Heart right ventricle (tissue), 16 donors: Measurements from ENCODE around the gene CHMP5. TPM values are rescaled to one million over a fixed set of nuclear protein-coding genes. Genes with fewer than 3 reads are reported as not detected.
A peak's percentile ranks its signal among the peaks of the same experiment; 100 is the strongest.

ENCODE experiments used
- ATAC-seq, 8 donors: fragments of 200-7000 bp; cut with Tn5 transposase; one replicate each; pipeline ENCODE4 v1.9.1; 2020; ENCODE audit warnings: mild to moderate bottlenecking in 8 of 8, moderate library complexity in 8 of 8, moderate number of reproducible peaks in 1 of 8
- DNase-seq, 2 donors: peaks; one replicate each; pipeline ENCODE4 v3.0.0-alpha.2; 2020
- H3K27ac ChIP-seq, 10 donors: fragments of 200-600 bp; sonication (generic) in 2 of 10; one replicate each; pipeline versions ENCODE4 v1.5.0 to v1.8.0; 2020 to 2022; ENCODE audit warnings: mild to moderate bottlenecking in 3 of 10
- H3K27me3 ChIP-seq, 7 donors: fragments of 200-600 bp; one replicate each; pipeline ENCODE4 v1.8.0; 2021 to 2022; ENCODE audit warnings: mild to moderate bottlenecking in 2 of 7
- H3K36me3 ChIP-seq, 9 donors: fragments of 200-600 bp; sonication (generic) in 1 of 9; one replicate each; pipeline versions ENCODE4 v1.5.0 to v1.8.0; 2020 to 2022; ENCODE audit warnings: mild to moderate bottlenecking in 2 of 9
- H3K4me1 ChIP-seq, 9 donors: fragments of 200-600 bp; sonication (generic) in 1 of 9; one replicate each; pipeline versions ENCODE4 v1.5.0 to v1.8.0; 2020 to 2022; ENCODE audit warnings: mild to moderate bottlenecking in 4 of 9
- H3K4me3 ChIP-seq, 10 donors: fragments of 200-600 bp; sonication (generic) in 2 of 10; one replicate each; pipeline versions ENCODE4 v1.5.0 to v1.8.0; 2020 to 2022; ENCODE audit warnings: mild to moderate bottlenecking in 7 of 10, moderate library complexity in 2 of 10
- H3K9me3 ChIP-seq, 11 donors: fragments of 200-600 bp in 10 of 11; sonication (generic) in 2 of 11; one replicate each; pipeline versions ENCODE4 v1.5.0 to v1.8.0; 2013 to 2022; ENCODE audit warnings: mild to moderate bottlenecking in 2 of 11, control low read depth in 1 of 11, moderate library complexity in 1 of 11
- CTCF ChIP-seq, 9 donors: fragments of 200-600 bp; sonication (generic) in 2 of 9; IDR thresholded peaks; one replicate each; pipeline versions ENCODE4 v1.5.0 to v1.8.0; 2021 to 2022; ENCODE audit warnings: antibody characterized with exemption in 9 of 9, mild to moderate bottlenecking in 5 of 9, moderate library complexity in 1 of 9
- WGBS, 2 donors: extraction: QIAGEN DNeasy Blood & Tissue Kit; methylation state at CpG; one replicate each; pipeline ENCODE4 v1.1.7; 2013; ENCODE audit warnings: inconsistent platforms in 1 of 2; 5-methylcytosine and 5-hydroxymethylcytosine counted together
- intact Hi-C, 10 donors: fragments of 100-400 bp; cut with DNase I; formaldehyde crosslinking; loops; one replicate each; pipeline versions ENCODE4 v1.11.1 to v1.14.2; 2022
- polyA plus RNA-seq, 2 donors: library from polyadenylated mRNA; stranded (reverse); fragments of 200-250 nt; gene quantifications; one replicate each; pipeline ENCODE4 v1.2.3, GENCODE V29; 2013
- total RNA-seq, 10 donors: library from RNA; stranded (reverse); fragmentation: NEBNext Ultra II Directional in 3 of 10; extraction: Animal tissue kit (Norgen Biotek cat#: 25700) in 3 of 10; gene quantifications; one replicate each; pipeline versions ENCODE4 v1.2.1 to v1.2.4, GENCODE V29; 2021 to 2023
- donor health status: Arrhythmogenic right ventricular cardiomyopathy.
- donor health status: ischemic (EF 13 %, LVEDD 7.1; RV severe dilation, severe dysfunction).
- donor health status: healthy with polysubstance abuse.
- donor health status: DM: no; HTN: yes; CAD: no.
- donor health status: DM: no; HTN: no; CAD: no.
- donor health status: ischemic (EF 25% LVEDD 6.9; RV normal size, moderate dysfunction).
- donor health status: ischemic (EF 25% LVEDD 5.7; RV mildly dilated, moderate dysfunction).
- donor health status: healthy.
- donor health status: DM: yes; HTN: yes; CAD: no.
- donor health status: Ischemic cardiomyopathy.
- donor health status: ischemic (EF 35%, LVEDD 5.7; RV mildly dilated, moderate dysfunction).
- donor health status: nonischemic (EF 11% LVEDD 7.7; RV severe dilation, severe dysfunction).
- donor health status: DM: yes; HTN: yes; CAD: no.
- donor health status: PGD.
- donor health status: ischemic (EF 29% LVEDD 5.4; RV normal size, mild dysfunction).
- donor health status: nonischemic (EF 23%, LVEDD 6.1; RV moderate dilation, normal function).

Gene CHMP5
- total and polyA plus RNA-seq, 12 donors = 24.1 to 57.2 (median 53.5) TPM

- Histone ChIP-seq H3K27ac (peak within 1 kb of the TSS; percentile 94 to 100 (median 98)), H3K4me3 (peak within 1 kb of the TSS; percentile 59 to 94 (median 79)), H3K9me3 (no peaks in the 10 kb centered on the region), H3K27me3 (no peaks in the 10 kb centered on the region), H3K4me1 (peaks cover 0 to 60% (median 43%) of the 10 kb centered on the region in 9 donors), H3K36me3 (peaks cover 0 to 49% (median 9%) of the 10 kb centered on the region in 9 donors)
- peak; percentile 97 for DNase-seq
- no peak for TF ChIP-seq CTCF (IDR thresholded peaks at IDR 0.05)
- WGBS, 2 donors = 0% methylated on average over 63 of the region's 63 CpGs
- intact Hi-C loops = no loop called here
- peak; percentile 93 to 97 (median 94) for ATAC-seq
Observed at GRCh38 chr9:33290247-33291030, 25.6 kb downstream of the CHMP5 start, which contains the start of gene NFX1. Gene NFX1 (plus strand): TSS chr9:33290516. CDS start chr9:33290573, 57 bp downstream.

- Histone ChIP-seq H3K27me3 (no peaks in the 10 kb centered on the region), H3K4me3 (peak overlapping the region; percentile 59 to 94 (median 79)), H3K36me3 (peaks cover 0 to 49% (median 13%) of the 10 kb centered on the region in 9 donors), H3K4me1 (peaks cover 0 to 65% (median 43%) of the 10 kb centered on the region in 9 donors), H3K27ac (peak overlapping the region; percentile 94 to 100 (median 98)), H3K9me3 (no peaks in the 10 kb centered on the region)
- 12 to 13% methylated on average over 7 of the region's 7 CpGs for WGBS, 2 donors
- no peak for ATAC-seq
- intact Hi-C loops = no loop called here
- peak in 1 of 9 donors; percentile 8 for TF ChIP-seq CTCF (IDR thresholded peaks at IDR 0.05)
- no peak for DNase-seq
Observed at GRCh38 chr9:33291031-33291397, 26.2 kb downstream of the CHMP5 start.

- TF ChIP-seq CTCF (IDR thresholded peaks at IDR 0.05) = no peak
- intact Hi-C loops = no loop called here
- H3K4me3 ChIP-seq = peak overlapping the region in 2 of 10 donors; percentile 81 to 94
Observed at GRCh38 chr9:33291901-33292300, 27.1 kb downstream of the CHMP5 start.

GRCh38 chr9:33293782-33294181 is 28.9 kb downstream of the CHMP5 start:
- ATAC-seq (no peak), DNase-seq (no peak)
- no peak overlapping the region for H3K27ac ChIP-seq
- intact Hi-C loops = no loop called here
- peaks cover 0 to 72% (median 13%) of the 10 kb centered on the region in 9 donors for H3K36me3 ChIP-seq
- H3K27me3 ChIP-seq = no peaks in the 10 kb centered on the region
- no peak overlapping the region for H3K4me3 ChIP-seq
- TF ChIP-seq CTCF (IDR thresholded peaks at IDR 0.05) = no peak
- H3K4me1 ChIP-seq = peaks cover 9 to 83% (median 63%) of the 10 kb centered on the region in 9 donors
- H3K9me3 ChIP-seq = no peaks in the 10 kb centered on the region
- 88% methylated on average over 2 of the region's 2 CpGs for WGBS, 2 donors

More at GRCh38 chr9:33291901-33292300, 27.1 kb downstream of the CHMP5 start:
- DNase-seq (no peak), ATAC-seq (no peak)
- no peaks in the 10 kb centered on the region for H3K27me3 ChIP-seq
- no peaks in the 10 kb centered on the region for H3K9me3 ChIP-seq
- H3K27ac ChIP-seq = peak overlapping the region in 3 of 10 donors; percentile 98 to 100 (median 99)
- WGBS, 2 donors = 86 to 91% methylated on average over 5 of the region's 5 CpGs
- peaks cover 0 to 54% (median 13%) of the 10 kb centered on the region in 9 donors for H3K36me3 ChIP-seq
- peaks cover 2 to 72% (median 48%) of the 10 kb centered on the region in 9 donors for H3K4me1 ChIP-seq
